ENCODE data around the gene XYLT1. TPM values are rescaled to one million over a fixed set of nuclear protein-coding genes. Genes with fewer than 3 reads are reported as not detected.

XYLT1 gene
- total RNA-seq, 2 donors from 2014 or later, result 8.4 to 22.5 TPM

DNA sequence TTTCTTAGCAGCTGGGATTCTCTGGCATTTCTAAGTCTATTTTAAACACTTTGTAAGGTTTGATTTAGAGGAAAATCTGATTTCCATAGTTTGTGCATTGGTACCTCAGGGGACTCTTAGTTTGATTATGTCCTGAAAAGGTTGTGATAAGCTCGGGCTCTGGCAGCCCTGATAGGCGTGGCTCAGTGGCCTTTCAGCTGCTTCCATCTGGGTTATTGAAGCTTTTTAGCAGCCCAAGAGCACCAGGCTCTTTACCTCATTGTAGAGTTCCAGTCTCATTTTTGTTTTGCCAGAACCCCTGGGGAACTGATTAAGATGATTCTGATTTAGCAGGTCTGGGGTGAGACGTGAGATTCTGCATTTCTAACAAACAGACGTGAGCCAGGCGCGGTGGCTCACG is 412.3 kb downstream of the XYLT1 start:
- DNase-seq (no peak), ATAC-seq (no peak)
- intact Hi-C loops (cut with DNase I), result no loop called here

DNA sequence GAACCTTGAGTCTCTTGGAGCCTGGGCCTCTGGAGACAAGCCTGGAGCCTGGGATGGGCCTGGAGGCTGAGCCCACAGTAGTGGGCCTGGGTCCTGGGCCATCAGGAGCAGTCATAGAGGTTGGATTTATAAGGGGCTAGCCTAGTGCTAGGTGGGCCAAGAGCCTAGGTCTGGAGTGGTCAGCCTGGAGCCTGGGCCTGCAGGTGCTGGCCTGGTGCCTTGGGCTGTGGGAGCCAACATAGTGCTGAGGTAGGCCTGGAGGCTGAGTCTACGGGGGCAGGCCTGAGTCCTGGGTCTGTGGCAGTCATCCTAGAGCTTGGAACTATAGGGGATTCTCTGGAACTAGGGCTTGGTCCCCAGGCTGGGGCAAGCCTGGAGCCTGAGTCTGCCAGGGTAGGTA is 414.1 kb downstream of the XYLT1 start:
- ATAC-seq (no peak), DNase-seq (no peak)
- intact Hi-C loops (cut with DNase I), result no loop called here

DNA sequence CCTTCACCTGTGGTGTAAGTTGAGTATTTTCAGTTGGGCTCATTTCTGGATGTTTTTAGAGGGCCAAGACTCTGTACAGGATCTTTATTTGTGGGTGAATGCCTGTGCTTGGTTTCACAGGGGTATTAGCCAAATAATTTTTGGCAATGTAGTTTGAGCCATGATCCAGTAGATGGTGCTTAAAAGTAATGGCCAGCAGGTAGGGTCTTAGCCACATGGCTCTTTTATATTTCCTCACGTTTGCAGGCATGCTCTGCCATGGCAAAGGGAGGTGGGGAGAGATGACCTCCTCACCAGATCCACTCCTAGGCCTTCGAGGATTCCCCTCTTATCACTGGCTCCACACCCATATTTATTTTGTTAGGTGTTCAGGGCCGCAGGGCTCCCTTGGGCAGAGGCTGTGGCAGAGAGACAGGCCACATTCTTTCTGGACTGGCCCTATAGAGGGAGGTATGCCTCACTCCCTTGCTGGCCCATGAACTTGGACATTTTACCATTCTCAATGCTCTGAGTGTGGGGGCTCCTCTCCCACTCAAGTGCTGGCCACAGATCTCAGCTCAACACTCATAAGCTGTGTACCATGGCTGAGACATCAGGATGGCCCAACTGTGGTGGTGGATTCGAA is 417.1 kb downstream of the XYLT1 start:
- intact Hi-C loops (cut with DNase I), result no loop called here
- no peak for ATAC-seq
- DNase-seq, result no peak

Measured in left cardiac atrium (tissue), 4 donors.